Natural killer cell (primary cell): ENCODE measurements around the gene TSN. TPM values are rescaled to one million over a fixed set of nuclear protein-coding genes. Genes with fewer than 3 reads are reported as not detected.
A peak's percentile ranks its signal among the peaks of the same experiment; 100 is the strongest.

Source experiments
- ATAC-seq, 3 donors: fragments of 150-1000 bp in 2 of 3; fragments of 200-7000 bp in 1 of 3; cut with Tn5 transposase; 1 replicate in 1 of 3; 2 replicates in 2 of 3; pipeline ENCODE4 v1.10.0; 2021; ENCODE audit warnings: mild to moderate bottlenecking in 2 of 3, moderate library complexity in 2 of 3
- DNase-seq, 2 donors: peaks; one replicate each; pipeline versions ENCODE4 v3.0.0 to v3.0.0-alpha.2; 2013 to 2021; ENCODE audit warnings: mixed read lengths in 1 of 2
- H3K27ac ChIP-seq: one replicate; pipeline ENCODE4 v1.5.1; 2013; ENCODE audit warnings: mild to moderate bottlenecking, low read length
- H3K27me3 ChIP-seq: one replicate; pipeline ENCODE4 v1.6.1; 2013; ENCODE audit warnings: low read length; ENCODE audit not compliant: control insufficient read depth, insufficient read depth
- H3K36me3 ChIP-seq: one replicate; pipeline ENCODE4 v1.6.1; 2013; ENCODE audit warnings: low read length; ENCODE audit not compliant: control insufficient read depth, insufficient read depth
- H3K4me1 ChIP-seq: one replicate; pipeline ENCODE4 v1.6.1; 2013; ENCODE audit warnings: low read length; ENCODE audit not compliant: control insufficient read depth, insufficient read depth
- H3K4me3 ChIP-seq: one replicate; pipeline ENCODE4 v1.5.1; 2013; ENCODE audit warnings: low read length
- H3K9me3 ChIP-seq: one replicate; pipeline ENCODE4 v1.6.1; 2013; ENCODE audit warnings: low read length; ENCODE audit not compliant: control insufficient read depth, insufficient read depth
- H3K27ac Mint-ChIP-seq, 2 donors: one replicate each; pipeline ENCODE4 v1.8.0; 2022; ENCODE audit warnings: mild to moderate bottlenecking in 2 of 2, mixed read lengths in 2 of 2, moderate library complexity in 1 of 2
- H3K27me3 Mint-ChIP-seq, 2 donors: one replicate each; pipeline ENCODE4 v1.8.0; 2022; ENCODE audit warnings: low read depth in 2 of 2, mixed read lengths in 2 of 2
- H3K36me3 Mint-ChIP-seq: one replicate; pipeline ENCODE4 v1.8.0; 2022; ENCODE audit warnings: mixed read lengths
- H3K4me1 Mint-ChIP-seq, 2 donors: one replicate each; pipeline ENCODE4 v1.8.0; 2022; ENCODE audit warnings: mixed read lengths in 2 of 2
- H3K4me3 Mint-ChIP-seq: one replicate; pipeline ENCODE4 v1.8.0; 2022; ENCODE audit warnings: mild to moderate bottlenecking, moderate library complexity, mixed read lengths
- H3K9me3 Mint-ChIP-seq, 2 donors: one replicate each; pipeline ENCODE4 v1.8.0; 2022; ENCODE audit warnings: mixed read lengths in 2 of 2
- CTCF ChIP-seq: fragments of 200-600 bp; IDR thresholded peaks from one replicate; pipeline ENCODE4 v1.8.0; 2022; ENCODE audit warnings: antibody characterized with exemption
- WGBS: methylation state at CpG from one replicate; pipeline ENCODE4 v1.1.7; 2013; ENCODE audit warnings: missing lambda C conversion rate; ENCODE audit not compliant: insufficient coverage; 5-methylcytosine and 5-hydroxymethylcytosine counted together
- intact Hi-C: fragments of 100-400 bp; cut with micrococcal nuclease; formaldehyde crosslinking; loops from one replicate; pipeline ENCODE4 v1.14.2; 2022
- total RNA-seq, 4 donors: library from RNA; stranded (reverse); fragments of 120-200 nt in 1 of 4; gene quantifications; one replicate each; pipeline versions ENCODE4 v1.2.3 to v1.2.4, GENCODE V29; 2013 to 2022

TSN gene
- total RNA-seq, 3 donors from 2014 or later (not counting 1 experiment from before 2014, with no cell fraction given) = 54.7 to 66.9 (median 62.5) TPM

- H3K36me3 Mint-ChIP-seq = no peaks in the 10 kb centered on the region
- Histone ChIP-seq H3K27me3 (no peaks in the 10 kb centered on the region), H3K4me3 (peak overlapping the region; percentile 85), H3K9me3 (no peaks in the 10 kb centered on the region), H3K4me1 (peaks cover 23% of the 10 kb centered on the region), H3K36me3 (peaks cover 32% of the 10 kb centered on the region), H3K27ac (peak overlapping the region; percentile 76)
- H3K4me3 Mint-ChIP-seq = peak overlapping the region; percentile 99
- intact Hi-C loops = loop anchor here (1.0 to 5.0 kb wide), 5 partner anchors 20 to 333 kb away; partner anchors contain the start of genes RNU4ATAC and TSN
- H3K9me3 Mint-ChIP-seq = no peaks in the 10 kb centered on the region
- no peaks in the 10 kb centered on the region for H3K27me3 Mint-ChIP-seq
- WGBS = 32% methylated on average over 5 of the region's 10 CpGs
- peak overlapping the region; percentile 96 to 98 for H3K27ac Mint-ChIP-seq
- no peak for ATAC-seq
- peaks cover 35 to 53% of the 10 kb centered on the region in 2 donors for H3K4me1 Mint-ChIP-seq
- peak in 1 of 2 donors; percentile 43 for DNase-seq
- no peak for TF ChIP-seq CTCF
Measured at GRCh38 chr2:121735518-121736074, 19.9 kb upstream of the TSN start.

- DNase-seq (no peak), ATAC-seq (no peak)
- peaks cover 35 to 53% of the 10 kb centered on the region in 2 donors for H3K4me1 Mint-ChIP-seq
- peak overlapping the region; percentile 96 to 98 for H3K27ac Mint-ChIP-seq
- WGBS = 0% methylated on average over 8 of the region's 8 CpGs
- peak overlapping the region; percentile 99 for H3K4me3 Mint-ChIP-seq
- H3K9me3 Mint-ChIP-seq = no peaks in the 10 kb centered on the region
- no peaks in the 10 kb centered on the region for H3K27me3 Mint-ChIP-seq
- Histone ChIP-seq H3K9me3 (no peaks in the 10 kb centered on the region), H3K27me3 (no peaks in the 10 kb centered on the region), H3K4me1 (peaks cover 23% of the 10 kb centered on the region), H3K4me3 (peak overlapping the region; percentile 85), H3K27ac (peak overlapping the region; percentile 76), H3K36me3 (peaks cover 27% of the 10 kb centered on the region)
- intact Hi-C loops = loop anchor here (1.0 to 5.0 kb wide), 5 partner anchors 19 to 334 kb away; partner anchors contain the start of genes RNU4ATAC and TSN
- TF ChIP-seq CTCF = no peak
- H3K36me3 Mint-ChIP-seq = no peaks in the 10 kb centered on the region
Measured at GRCh38 chr2:121736140-121736461, 19.4 kb upstream of the TSN start.

- H3K27me3 ChIP-seq = no peaks in the 10 kb centered on the region
- H3K4me1 Mint-ChIP-seq = peaks cover 35 to 48% of the 10 kb centered on the region in 2 donors
Measured at GRCh38 chr2:121736462-121737336, 18.8 kb upstream of the TSN start, which contains the start of gene NIFK. NIFK (minus strand) TSS chr2:121736875; CDS start chr2:121736850, 25 bp downstream.

More at GRCh38 chr2:121736462-121737336, 18.8 kb upstream of the TSN start, which contains the start of gene NIFK:
- intact Hi-C loops = loop anchor here (1.0 to 5.0 kb wide), 5 partner anchors 19 to 334 kb away; partner anchors contain the start of genes RNU4ATAC and TSN
- Histone ChIP-seq H3K4me3 (peak within 1 kb of the TSS; percentile 85), H3K4me1 (peaks cover 23% of the 10 kb centered on the region), H3K27ac (peak within 1 kb of the TSS; percentile 76), H3K36me3 (peaks cover 21% of the 10 kb centered on the region), H3K9me3 (no peaks in the 10 kb centered on the region)
- peak within 1 kb of the TSS; percentile 99 for H3K4me3 Mint-ChIP-seq
- ATAC-seq = peak; percentile 89 to 97 (median 90)
- under 1% methylated on average over 93 of the region's 93 CpGs for WGBS
- peak; percentile 98 to 99 for DNase-seq
- H3K27me3 Mint-ChIP-seq = no peaks in the 10 kb centered on the region
- no peaks in the 10 kb centered on the region for H3K9me3 Mint-ChIP-seq
- peak within 1 kb of the TSS; percentile 96 to 98 for H3K27ac Mint-ChIP-seq
- H3K36me3 Mint-ChIP-seq = no peaks in the 10 kb centered on the region
- no peak for TF ChIP-seq CTCF
